ENCODE results near the gene TRIM28. TPM values are rescaled to one million over a fixed set of nuclear protein-coding genes. Genes with fewer than 3 reads are reported as not detected.

The TRIM28 gene
- total RNA-seq, 1 donor from 2014 or later, result 204 TPM

DNA sequence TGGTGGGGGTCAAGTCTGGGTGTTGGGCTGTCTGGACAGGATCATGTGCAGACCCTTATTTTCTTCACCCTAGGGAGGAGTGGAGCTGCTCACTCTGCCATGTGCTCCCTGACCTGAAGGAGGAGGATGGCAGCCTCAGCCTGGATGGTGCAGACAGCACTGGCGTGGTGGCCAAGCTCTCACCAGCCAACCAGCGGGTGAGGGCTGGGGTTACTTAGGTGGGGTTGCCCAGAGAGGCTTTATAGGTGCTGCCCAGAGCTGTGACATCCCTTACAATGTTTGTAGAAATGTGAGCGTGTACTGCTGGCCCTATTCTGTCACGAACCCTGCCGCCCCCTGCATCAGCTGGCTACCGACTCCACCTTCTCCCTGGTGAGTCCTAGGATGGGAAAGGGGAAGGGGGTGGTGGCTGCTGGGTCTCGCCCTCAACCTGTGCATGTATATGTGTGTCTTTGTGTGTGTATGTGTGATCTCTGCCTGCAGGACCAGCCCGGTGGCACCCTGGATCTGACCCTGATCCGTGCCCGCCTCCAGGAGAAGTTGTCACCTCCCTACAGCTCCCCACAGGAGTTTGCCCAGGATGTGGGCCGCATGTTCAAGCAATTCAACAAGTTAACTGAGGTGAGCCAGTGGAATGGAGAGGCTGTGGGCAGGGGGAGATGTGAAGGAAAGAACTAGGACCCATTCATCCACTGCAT is 5.9 kb downstream of the TRIM28 start:
- ATAC-seq, result no peak

DNA sequence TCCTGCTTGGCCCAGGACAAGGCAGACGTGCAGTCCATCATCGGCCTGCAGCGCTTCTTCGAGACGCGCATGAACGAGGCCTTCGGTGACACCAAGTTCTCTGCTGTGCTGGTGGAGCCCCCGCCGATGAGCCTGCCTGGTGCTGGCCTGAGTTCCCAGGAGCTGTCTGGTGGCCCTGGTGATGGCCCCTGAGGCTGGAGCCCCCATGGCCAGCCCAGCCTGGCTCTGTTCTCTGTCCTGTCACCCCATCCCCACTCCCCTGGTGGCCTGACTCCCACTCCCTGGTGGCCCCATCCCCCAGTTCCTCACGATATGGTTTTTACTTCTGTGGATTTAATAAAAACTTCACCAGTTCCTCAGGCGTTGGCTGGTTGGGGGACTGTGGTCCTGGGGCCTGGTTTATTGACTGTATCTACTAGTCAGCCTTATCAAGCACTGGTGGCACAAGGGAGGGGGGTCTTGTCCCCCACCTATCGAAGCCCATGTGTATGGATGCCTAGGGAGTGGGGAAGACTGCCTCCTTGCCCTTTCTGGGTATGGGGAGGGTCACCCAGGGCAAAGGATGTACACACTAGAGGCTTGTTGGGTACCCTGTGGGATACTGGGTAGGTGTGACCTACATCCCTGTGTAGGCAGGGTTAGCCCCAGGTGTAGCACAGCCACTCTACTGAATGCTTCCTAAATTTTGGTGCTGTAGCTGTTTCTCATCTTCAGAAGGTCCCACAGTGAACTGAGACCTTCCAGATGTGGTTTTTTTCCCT is 6.7 kb downstream of the TRIM28 start:
- no peak for ATAC-seq

DNA sequence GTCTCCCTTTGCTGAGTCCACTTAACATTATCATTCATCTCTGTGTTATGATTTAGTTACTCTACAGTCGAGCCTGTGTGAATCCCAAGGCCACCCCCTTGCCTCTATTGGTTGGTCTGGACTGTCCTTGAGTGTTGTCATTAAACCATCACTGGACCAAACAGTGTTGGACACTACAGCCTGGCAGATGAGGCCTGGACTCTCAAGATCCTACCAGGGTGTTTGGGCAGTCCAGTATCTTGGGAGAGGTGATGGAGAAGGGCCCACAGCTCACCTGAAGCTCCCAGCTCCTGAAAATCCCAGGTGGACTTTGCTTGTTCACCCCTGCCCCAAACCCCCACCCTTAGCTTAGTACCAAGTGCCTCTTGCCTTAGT is 7.2 kb downstream of the TRIM28 start:
- no peak for ATAC-seq

DNA sequence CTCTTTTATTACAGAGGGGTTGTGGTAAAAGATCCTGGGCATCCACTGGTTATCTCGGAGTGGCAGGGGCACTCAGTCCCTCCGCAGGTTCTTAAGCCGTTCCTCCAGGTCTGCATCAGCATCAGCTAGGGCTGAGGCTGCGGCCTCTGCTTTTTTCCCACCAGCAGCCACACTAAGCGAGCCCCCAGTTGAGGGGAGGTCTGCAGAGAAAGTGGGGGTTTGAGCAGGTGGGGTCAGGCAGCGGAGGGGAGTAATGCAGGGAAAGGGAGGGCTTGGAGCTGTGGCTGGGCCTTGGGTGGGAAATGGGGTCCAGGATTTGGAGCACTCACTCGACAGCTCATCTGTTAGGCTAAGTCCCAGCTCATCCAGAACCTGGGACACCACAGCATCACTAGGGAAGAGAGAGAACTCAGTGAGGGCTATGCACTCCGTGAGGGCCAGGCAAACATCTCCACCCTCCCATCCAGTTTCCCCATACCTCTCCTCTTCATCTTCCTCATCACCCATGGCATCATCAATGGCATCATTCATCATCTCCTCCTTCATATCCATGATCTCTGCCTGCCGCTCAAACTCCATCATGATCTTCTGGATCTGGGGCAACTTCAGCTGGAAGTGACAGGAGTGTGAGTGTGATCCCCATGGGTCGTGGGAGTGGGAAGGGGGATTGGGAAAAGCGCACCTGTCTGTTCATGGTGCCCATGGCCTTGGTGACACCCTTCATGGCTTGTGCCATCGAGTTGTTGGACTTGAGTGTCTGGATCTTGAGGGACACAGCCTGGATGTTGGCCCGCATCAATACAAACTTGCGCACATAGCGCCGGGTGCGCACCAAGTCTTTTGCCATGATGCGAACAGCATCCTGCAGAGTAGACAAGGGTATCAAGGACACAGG is 8.0 kb downstream of the TRIM28 start:
- no peak for ATAC-seq

DNA sequence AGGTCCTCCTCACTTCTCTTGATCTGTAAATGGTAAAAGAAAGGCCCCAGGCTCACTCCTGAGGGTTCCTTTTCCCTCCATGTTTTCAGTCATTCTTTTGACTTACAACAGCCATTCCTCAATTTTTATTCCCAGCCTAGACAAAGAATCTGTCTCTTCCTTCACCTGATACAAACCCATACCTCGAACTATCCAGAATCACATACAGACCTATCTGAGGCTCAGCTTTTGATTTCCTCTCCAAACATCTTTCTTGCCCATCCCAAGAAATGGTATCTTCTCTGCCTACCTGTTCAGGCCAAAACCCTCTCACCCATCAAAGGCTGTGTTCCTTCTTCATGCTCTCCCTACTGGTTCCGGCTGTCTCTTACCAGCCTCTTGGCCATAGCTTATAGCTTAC is 8.8 kb downstream of the TRIM28 start:
- ATAC-seq, result no peak

DNA sequence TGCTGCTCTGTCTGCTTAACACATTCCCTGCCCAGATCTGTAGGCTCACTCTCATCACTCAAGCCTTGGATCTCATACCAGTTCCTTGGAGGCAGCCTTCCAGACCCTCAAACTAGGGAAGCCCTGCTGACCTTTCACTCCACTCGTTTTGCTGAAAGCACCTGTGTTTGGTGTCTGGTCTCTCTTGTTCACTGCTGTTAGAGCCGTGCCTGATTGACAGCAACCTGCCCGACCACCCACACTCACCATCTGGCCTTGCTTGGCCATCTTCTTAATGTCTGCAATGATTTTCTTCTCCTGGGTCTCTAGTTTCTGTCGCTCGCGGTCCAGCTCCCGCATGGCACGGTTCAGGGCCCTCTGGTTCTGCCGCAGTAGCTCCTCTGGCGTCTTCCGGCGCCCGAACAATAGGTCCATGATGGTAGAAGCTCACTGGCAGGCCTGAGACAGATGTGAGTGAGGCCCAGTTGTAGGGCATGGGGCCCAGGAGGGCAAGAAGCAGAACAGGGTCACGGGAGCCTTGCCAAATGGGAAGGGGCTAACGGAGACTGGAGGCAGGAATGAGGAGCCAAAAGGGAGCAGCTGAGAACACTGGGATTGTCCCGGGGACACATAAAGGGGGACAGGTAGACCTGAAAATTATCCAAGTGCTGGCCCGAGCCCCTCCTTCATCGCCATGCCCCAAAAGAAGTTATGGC is 10.1 kb downstream of the TRIM28 start:
- ATAC-seq, result no peak

DNA sequence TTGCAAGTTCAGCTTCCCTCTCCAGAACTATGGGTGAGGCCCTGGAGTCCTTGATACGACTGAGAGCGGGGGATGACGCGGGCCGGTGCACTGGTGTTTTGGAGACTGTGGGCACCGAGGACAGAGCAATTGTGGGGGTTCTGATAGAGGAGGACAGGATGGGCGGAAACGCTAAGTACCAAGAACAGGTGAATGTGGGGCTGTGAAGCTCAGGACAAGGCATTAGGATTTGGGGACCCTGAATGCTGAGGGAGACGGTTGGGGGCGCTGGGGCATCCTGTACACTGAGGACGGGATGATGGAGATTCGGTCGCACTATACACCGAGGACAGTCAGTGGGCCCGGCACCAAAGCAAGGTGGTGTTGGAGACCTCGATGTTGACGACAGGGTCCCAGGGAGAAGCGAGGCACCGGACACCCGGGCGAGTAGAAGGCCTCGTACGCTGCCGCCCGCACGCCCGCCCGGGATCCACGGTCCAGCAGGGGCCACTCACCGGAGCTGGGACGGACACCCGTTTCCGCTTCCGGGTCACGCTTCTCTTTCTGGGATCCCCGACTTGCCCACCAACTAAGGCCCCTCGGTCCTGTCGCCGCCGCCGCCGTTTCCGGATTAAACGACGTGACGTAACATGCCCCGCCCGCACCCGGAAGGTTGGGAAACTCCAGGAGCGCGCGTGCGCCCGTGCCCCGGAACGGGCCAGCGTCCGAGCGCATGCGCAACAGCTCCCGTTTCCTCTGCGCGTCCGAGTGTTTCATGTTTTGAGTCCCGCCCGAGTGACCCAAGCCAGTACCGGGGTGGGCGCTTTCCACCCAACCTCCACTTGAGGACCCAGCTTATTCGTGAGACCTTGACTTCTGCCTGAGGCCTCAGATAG is 10.9 kb downstream of the TRIM28 start, which contains the start of gene CHMP2A:
TSS of gene CHMP2A (minus strand) at position 612 of the 875 bp plus-strand sequence. CDS start 893 bp downstream, outside the sequence.
- peak; percentile 60 for ATAC-seq

DNA sequence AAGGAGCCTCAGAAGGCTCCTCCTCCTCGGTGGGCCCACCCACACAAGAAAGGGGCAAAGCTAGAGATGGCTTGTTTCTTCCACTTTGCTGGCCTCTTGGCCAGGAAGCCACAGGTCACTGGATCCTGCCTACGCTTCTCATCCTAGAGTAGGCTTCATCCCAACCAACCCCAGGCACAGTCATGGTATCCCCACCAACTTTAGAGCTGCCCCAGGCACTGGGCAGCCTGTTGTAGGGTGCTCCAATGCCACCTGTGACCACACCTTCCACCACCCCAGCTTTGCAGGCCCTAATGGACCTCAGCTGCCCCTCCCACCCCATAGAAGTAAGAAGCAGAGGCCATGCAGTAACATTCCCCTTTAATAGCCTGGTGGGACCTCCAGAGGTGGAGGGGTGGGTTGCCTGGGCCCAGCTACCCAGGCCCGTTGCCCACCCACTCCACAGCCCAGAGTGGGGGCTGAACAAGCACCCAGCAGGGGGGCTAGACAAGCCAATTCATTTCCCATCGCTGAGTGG is 11.6 kb downstream of the TRIM28 start:
- ATAC-seq, result no peak

DNA sequence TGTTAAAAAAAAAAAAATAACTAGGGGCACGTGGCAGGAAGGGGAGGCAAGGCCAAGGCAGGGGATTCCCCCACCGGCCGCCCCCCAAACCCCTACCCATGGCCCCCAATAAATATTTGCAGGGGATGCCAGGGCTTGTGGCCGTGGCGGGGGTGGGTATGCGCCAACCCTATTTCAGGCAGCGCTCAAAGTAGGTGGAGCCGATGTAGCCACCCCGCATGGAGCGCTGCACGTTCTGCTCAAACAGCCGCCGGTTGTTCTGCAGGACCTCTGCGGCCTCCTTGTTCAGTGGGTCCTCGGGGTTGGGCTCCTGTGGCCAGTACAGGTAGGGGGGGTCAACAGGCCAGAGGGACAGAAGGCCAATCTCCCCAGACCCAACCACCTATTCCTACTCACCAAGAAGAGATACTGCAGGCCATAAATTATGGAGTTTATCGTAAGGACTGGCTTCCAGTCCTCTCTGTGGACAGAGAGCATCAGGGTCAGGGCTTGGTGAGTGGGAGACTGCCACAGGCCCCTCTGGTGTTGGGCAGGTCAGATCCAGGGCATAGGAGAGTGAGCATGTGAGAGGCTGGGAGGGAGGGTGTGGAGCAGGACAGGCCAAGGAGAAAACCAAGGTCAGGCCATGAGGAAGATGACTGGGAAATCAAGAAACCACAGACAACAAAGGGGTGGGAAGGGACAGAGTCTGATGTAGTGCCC is 12.2 kb downstream of the TRIM28 start:
- ATAC-seq, result no peak

DNA sequence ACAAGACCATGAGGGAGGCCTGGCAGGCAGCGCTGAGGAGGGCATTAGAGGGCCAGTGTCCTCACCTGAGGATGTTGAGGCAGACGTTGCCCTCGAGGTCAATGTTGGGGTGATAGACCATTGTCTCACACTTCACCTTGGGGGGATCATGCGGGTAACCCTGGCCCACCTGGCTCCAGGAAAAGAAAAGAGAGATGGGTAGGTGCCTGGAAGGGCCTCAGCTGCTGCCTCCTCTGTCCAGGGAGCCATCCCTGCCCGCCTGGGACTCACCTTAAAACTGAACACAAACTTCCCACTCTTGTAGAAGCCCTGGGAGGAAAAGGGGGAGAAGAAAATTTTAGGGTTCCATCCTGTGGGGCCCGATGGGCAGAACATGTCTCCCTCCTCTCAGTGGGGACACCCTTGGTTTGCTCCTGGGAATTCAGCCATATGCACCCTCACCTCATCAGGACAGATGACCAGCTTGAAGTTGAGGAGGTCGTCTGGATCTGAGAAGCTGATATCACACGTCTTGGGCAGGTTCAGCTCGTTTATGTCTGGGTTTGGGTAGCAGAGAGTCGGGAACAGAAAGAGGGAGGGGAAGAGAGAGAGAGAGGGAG is 12.9 kb downstream of the TRIM28 start:
- no peak for ATAC-seq

DNA sequence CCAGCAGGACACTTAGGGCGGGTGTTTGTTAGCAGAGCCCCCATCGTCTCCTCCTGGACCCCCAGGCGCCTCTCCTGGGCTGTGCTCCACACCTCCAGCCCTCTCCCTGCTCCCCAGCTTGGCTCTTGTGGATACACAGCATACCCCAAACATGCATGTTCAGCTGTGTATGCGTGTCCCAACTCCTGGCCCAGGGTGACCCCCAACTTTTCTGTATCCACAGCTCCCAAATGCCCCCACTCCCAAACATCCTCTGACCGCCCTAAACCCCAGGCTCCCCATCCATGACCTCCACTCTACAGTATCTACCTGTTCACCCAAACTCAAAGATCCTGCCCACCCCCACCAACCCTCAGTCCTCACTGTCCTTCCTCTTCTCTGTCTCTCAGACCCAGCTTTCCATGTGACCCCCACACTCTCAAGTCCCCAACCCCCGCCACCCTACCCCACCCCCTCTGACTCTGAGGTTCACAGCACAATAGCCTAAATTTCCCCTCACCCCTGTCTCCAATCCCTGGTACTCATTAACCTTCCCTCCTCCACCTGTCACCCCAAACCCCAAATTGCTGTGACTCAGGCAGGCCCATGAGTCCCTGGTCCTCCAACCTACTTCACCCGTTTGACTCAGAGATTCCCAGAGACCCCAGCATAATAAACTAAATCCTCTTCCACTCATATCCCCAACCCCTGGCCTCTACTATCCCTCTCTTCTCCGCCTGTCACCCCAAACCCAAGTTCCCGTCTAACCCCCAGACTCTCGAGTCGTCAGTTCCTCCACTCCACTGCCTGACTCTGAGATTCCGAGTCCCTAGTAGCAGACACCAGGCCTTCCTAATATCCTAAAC is 13.6 kb downstream of the TRIM28 start:
- ATAC-seq, result no peak

DNA sequence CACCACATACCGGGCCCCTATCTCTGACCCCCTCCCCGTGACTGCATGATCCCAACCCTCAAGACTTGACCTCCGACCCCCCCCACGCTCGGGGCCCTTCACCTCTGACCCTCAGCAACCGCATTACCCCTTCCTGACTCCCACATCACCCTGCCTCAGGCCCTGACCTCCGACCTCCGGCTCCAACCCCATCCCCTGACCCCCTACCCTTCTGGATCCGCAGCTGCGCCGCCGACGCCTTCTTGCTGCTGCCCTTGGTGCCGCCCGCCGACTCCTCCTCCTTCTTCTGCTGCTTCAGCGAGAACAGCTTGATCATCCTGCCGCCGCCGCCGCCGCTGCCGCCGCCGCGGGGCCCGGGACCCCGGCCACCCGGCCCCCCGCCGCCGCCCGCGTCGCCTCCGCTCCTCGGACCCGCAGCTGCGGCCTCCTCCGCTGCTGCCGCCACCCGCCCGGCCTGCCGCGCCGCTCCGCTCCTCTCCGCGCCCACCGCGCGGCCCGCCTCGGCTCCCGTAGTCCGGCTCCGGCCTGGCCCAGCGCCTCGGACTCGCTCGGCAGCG is 14.3 kb downstream of the TRIM28 start, which contains the start of gene UBE2M:
TSS of gene UBE2M (minus strand) at position 546 of the 557 bp plus-strand sequence. CDS start at position 316, 230 bp downstream.
- no peak for ATAC-seq

DNA sequence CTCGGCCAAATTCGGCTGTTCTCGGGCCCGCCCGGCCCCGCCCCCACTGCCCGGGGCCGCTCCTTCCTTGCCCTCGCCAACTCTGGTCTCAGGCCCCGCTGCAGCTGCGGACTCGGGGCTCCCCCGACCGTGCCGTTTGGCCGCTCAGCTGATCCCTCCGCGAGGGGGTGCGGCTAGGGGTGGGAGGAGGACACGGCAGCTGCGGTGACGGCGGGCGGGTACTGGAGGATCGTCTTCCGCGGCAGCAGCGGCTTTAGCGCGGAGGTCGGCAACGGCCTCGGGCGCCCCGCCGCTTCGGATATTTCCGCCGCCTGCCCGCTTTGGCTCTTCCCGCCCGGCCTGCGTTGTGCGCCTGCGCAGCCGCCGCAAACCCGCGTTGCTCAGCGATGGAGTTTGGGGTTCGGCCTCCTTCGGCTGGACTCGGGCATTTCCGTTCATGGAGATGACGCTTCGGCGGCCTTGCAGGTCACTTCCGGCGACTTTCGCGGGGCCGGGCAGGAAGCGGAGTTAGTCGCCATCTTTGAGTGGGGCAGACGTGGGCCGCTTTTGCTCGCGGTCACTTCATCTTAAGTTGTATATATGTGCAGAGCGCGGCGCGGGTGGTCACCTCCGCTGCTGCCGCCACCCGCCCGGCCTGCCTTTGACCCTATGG is 14.9 kb downstream of the TRIM28 start:
- peak; percentile 71 for ATAC-seq

DNA sequence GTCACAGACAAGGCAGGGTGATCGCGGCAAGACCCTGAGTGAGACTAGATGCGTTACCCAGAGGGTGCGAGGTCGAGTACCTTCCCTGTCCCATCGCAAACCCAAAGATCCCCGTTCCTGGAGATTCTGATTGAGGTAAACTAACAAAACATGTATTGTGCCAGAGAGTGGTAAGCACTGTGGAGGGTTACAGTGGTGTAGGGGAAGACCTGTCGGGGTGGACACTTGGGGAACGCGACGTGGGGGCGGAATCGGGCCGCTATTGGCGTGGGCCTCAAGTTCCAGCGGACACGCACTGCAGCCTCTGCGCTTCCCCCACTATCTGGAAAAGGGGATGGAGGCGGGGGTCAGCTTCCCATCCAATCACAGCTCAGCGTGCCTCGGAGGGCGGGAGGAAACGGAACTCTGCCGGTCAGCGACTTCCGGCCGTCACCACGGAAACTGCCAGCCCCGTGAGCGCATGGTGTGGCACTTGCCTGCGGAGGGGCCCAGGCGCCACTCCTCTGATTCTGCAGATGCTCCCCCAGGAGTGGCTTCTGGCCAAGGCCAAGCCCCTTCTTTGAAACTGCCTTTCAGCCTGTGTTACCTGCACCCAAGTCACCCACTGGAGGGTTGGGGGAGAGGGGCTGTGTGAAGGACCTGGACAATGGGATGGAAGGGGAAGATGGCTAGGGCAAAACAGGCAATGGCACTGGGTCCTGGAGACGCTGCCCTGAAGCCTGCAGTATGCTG is 15.6 kb downstream of the TRIM28 start:
- peak; percentile 15 for ATAC-seq

DNA sequence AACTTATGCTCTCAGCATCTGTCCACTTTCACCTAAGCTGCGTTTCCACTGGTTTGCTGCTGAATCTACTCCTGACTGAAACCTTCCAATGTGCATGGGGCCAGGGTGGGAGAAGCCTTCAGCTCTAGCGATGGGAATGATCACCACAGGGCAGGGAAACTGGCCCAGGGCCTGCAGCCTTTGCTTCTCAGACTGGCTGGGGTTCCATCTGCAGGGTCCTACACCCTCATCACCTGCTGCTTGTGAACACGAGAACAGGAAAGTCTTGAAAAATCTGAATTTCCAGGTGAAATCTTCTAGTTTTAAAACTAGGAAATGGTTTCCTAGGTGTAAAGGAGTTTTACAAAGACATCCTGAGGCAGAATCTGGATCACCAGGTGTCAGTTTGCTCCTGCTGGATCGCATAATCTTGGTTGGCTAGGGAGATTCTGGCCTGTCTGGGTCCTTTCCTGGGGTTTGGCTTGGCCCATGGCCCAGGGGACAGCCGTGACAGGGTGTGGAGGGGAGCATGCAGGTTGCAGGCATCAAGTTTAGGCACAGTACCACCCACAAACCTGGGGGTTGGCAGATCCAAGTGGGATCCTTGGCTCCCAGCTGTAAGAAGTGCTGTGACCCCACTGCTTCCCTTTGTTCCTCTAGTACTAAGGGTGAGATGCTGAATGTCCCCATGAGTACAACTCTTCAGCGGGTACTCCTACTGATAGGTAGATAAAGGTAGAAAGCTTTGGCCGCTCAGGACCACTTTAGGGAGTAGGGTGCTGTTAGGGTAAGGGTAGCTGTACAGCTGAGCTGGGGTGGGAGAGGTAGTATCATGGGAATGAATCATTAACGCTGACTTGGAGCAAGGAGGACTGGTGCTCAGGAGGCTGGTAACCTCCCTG is 16.4 kb downstream of the TRIM28 start:
- no peak for ATAC-seq

DNA sequence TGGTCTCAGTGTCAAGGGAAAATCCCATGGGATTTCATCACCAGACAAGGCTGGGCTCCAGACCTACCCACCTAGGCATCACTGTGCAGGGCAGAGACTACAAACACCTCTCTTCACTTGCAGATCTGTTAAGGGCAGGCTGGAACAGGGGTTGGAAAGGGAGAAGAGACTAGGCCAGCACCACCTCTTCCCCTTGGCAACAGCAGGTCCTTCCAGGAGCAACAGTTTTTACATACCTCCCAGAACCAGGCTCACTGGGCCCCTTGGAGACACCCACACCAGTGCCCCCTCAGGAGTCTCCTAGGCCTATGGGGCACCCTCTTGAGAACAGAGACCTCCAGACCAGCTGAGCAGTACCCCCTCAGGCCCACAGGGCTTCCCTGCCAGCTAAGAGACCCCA is 17.1 kb downstream of the TRIM28 start:
- no peak for ATAC-seq
